Measurements from ENCODE around the gene ARHGAP15.

- TF ChIP-seq POLR2AphosphoS5 (IDR thresholded peaks at IDR 0.05; ENCODE audit: low read depth) (no peak), EZH2phosphoT487 (IDR thresholded peaks at IDR 0.05; ENCODE audit: unreplicated experiment) (no peak)
Measured at GRCh38 chr2:143688248-143688647, 559.0 kb downstream of the ARHGAP15 start.

Measured in GM23338 (cell line).